GM19467 (cell line): Measurements from ENCODE around the gene ZNF75A.

Source experiments
- ATAC-seq: cut with Tn5 transposase; IDR thresholded peaks from one replicate; pipeline ENCODE4 v1.9.1; 2021; ENCODE audit warnings: mild to moderate bottlenecking, moderate library complexity; ENCODE audit not compliant: unreplicated experiment

The ZNF75A gene

GRCh38 chr16:3285131-3285530, 20.2 kb upstream of the ZNF75A start:
- ATAC-seq: no peak

- ATAC-seq: no peak
Observed at GRCh38 chr16:3289998-3290673, 15.2 kb upstream of the ZNF75A start.

GRCh38 chr16:3292604-3293003, 12.7 kb upstream of the ZNF75A start:
- ATAC-seq: no peak

- no peak for ATAC-seq
Observed at GRCh38 chr16:3295209-3295608, 10.1 kb upstream of the ZNF75A start.

GRCh38 chr16:3295783-3296182, 9.5 kb upstream of the ZNF75A start:
- no peak for ATAC-seq

- no peak for ATAC-seq
Observed at GRCh38 chr16:3304370-3304769, 927 bp upstream of the ZNF75A start.

GRCh38 chr16:3306078-3306477, 781 bp downstream of the ZNF75A start:
- ATAC-seq: no peak

GRCh38 chr16:3311496-3311895, 6.2 kb downstream of the ZNF75A start:
- no peak for ATAC-seq

- ATAC-seq: no peak
Observed at GRCh38 chr16:3317315-3317999, 12.2 kb downstream of the ZNF75A start.

GRCh38 chr16:3321816-3322215, 16.5 kb downstream of the ZNF75A start:
- ATAC-seq: no peak

GRCh38 chr16:3327514-3327913, 22.2 kb downstream of the ZNF75A start:
- ATAC-seq: no peak

- no peak for ATAC-seq
Observed at GRCh38 chr16:3328104-3328503, 22.8 kb downstream of the ZNF75A start.

- no peak for ATAC-seq
Observed at GRCh38 chr16:3328643-3329042, 23.3 kb downstream of the ZNF75A start.

GRCh38 chr16:3346041-3346440, 40.7 kb downstream of the ZNF75A start:
- ATAC-seq: no peak

GRCh38 chr16:3347586-3347985, 42.3 kb downstream of the ZNF75A start:
- ATAC-seq: no peak

- no peak for ATAC-seq
Observed at GRCh38 chr16:3348547-3349167, 43.4 kb downstream of the ZNF75A start.

GRCh38 chr16:3349175-3349574, 43.9 kb downstream of the ZNF75A start:
- ATAC-seq: no peak

GRCh38 chr16:3355589-3355988, 50.3 kb downstream of the ZNF75A start, which contains the start of gene OR2C1:
TSS of gene OR2C1 (plus strand) at chr16:3355889. CDS start at chr16:3355941, 52 bp downstream.
- no peak for ATAC-seq

- ATAC-seq: no peak
Observed at GRCh38 chr16:3356118-3356517, 50.8 kb downstream of the ZNF75A start.

- no peak for ATAC-seq
Observed at GRCh38 chr16:3358871-3359270, 53.6 kb downstream of the ZNF75A start.

- ATAC-seq: no peak
Observed at GRCh38 chr16:3362931-3363330, 57.6 kb downstream of the ZNF75A start.

GRCh38 chr16:3363793-3364192, 58.5 kb downstream of the ZNF75A start:
- ATAC-seq: no peak
